Hepatocyte (in vitro differentiated cells): Measurements from ENCODE around the gene STIM1.

Source experiments
- EZH2 ChIP-seq: fragments of 200-600 bp; sonication (generic); IDR thresholded peaks from 2 replicates; pipeline ENCODE4 v1.6.1; 2016; ENCODE audit warnings: antibody characterized with exemption, mild to moderate bottlenecking, borderline replicate concordance
- TF ChIP-seq, protein P1 (sequence below): fragments of 200-600 bp; sonication (generic); IDR thresholded peaks from 2 replicates; pipeline ENCODE4 v1.5.1; 2016; ENCODE audit warnings: antibody characterized with exemption, mild to moderate bottlenecking; ENCODE audit not compliant: poor library complexity

DNA sequence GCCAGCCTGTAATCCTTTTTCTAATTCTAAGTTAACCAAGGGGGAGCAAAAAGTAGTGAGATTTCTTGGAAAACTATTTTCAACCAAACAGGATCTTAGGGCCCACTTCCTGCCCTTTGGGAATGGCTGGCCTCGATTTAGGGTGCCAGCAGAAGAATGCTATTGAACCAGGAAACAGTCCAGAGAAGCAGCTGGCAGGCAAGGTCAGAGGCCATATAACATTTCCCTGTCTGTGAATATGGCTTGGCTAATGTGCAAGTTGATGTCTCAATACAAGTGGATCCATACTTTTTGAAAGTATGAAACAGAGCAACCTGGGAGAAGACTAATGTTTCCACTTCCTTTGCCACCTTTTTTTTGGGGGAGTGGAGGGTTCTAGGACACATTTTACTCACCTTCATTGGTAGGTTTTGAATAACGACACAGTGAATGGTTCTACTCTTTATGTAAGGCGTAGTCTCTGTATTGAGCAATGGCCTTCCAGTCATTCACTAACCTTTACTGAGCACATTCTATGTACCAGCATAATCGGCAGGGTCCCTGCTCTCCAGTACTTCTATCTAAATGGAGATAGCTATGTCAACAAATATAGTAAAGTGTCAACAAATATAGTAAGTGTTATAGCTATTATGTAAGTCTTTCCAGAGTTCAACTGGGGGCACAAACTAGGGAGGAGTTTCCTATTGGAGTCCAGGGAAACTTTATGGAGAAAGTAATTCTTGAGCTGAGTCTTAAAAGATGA is 204.9 kb downstream of the STIM1 start:
- TF ChIP-seq, protein P1, sequence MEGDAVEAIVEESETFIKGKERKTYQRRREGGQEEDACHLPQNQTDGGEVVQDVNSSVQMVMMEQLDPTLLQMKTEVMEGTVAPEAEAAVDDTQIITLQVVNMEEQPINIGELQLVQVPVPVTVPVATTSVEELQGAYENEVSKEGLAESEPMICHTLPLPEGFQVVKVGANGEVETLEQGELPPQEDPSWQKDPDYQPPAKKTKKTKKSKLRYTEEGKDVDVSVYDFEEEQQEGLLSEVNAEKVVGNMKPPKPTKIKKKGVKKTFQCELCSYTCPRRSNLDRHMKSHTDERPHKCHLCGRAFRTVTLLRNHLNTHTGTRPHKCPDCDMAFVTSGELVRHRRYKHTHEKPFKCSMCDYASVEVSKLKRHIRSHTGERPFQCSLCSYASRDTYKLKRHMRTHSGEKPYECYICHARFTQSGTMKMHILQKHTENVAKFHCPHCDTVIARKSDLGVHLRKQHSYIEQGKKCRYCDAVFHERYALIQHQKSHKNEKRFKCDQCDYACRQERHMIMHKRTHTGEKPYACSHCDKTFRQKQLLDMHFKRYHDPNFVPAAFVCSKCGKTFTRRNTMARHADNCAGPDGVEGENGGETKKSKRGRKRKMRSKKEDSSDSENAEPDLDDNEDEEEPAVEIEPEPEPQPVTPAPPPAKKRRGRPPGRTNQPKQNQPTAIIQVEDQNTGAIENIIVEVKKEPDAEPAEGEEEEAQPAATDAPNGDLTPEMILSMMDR: no peak
- no peak for TF ChIP-seq EZH2
